CD4-positive, alpha-beta T cell treated with Interleukin-17A for 4 hours (primary cell): ENCODE results near the gene PRDM16.

Source experiments
- DNase-seq: peaks from one replicate; pipeline ENCODE4 v3.0.0-alpha.2; 2020; ENCODE audit warnings: mixed read lengths

PRDM16 gene

DNA sequence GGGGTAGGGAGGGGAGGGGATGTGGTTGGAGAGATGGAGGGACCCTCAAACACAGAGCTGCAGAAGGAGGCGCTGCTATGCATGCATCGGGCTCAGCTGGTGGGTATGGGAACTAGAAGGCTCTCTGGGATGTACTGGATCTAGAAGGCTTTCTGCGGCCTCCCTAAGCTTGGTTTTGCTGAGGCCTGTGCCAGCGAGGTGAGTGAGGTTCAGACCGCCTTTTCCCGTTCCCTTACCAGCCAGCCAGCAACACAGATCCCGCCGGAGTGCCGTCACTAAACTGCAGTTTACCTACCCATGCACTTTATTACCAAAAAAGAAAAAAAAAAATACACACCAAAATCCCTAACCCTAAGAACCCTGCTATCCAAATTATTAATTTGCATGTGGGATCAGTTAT, 180.2 kb downstream of the PRDM16 start:
- DNase-seq, result no peak

DNA sequence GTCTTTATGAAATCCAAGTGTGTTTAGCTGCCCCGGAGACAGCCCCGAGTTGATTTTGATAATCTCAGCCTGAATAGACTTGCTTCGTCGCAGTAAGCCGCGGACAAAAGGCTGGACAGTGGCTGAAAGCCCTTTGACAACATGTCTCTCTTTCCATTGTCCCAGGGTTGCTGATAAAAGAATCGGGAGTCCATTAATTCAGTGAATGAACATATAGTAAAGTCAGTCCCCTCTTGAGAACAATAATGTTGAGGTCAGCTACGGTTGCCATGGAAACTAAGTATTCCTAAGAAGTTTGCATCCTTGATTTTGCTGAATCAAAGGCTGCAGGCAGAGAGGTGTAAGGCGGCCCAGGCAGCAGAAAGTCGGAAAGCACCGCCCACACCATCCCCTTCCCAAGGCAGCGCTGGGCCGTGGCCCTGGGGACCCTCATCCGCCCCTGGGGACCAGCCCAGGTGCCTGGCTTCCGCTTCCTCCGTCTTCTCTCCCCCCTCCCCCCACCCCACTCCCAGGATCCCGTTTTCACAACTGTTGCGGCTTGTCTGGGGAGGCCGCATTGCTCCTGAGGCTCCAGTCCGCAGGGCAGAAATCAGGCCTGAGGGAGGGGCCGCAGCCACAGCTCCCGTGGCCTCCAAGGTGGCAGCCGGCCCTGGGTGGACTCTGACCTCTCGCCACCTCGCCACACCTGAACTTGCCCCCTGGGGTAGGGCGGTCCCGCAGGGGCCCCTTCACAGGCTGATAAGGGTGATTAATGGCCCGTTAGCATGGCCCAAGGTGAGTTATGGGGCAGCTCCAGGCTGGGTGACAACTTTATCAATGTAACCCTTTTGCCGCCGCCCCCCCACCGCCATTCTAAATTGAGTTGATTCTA, 180.9 kb downstream of the PRDM16 start:
- DNase-seq, result no peak

DNA sequence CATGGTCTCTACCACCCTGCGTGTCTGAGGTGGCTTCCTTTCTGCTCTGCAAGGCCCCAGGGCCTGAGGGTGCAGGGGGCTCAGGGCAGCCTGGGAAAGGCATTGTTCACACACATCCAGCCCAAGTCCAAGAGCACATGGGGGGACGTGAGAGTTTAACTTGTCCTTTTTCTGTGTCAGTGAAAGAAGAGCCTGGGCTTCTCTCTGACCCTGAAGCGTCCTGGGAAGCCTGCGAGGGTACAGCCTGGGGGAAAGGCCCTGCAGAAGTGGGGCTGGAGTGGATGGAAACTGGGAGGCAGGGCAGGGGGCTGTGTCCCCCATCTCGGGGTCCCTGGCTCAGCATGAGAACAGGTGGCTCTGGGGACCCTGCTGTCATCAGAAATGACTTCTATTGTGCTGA, 181.6 kb downstream of the PRDM16 start:
- DNase-seq, result no peak

DNA sequence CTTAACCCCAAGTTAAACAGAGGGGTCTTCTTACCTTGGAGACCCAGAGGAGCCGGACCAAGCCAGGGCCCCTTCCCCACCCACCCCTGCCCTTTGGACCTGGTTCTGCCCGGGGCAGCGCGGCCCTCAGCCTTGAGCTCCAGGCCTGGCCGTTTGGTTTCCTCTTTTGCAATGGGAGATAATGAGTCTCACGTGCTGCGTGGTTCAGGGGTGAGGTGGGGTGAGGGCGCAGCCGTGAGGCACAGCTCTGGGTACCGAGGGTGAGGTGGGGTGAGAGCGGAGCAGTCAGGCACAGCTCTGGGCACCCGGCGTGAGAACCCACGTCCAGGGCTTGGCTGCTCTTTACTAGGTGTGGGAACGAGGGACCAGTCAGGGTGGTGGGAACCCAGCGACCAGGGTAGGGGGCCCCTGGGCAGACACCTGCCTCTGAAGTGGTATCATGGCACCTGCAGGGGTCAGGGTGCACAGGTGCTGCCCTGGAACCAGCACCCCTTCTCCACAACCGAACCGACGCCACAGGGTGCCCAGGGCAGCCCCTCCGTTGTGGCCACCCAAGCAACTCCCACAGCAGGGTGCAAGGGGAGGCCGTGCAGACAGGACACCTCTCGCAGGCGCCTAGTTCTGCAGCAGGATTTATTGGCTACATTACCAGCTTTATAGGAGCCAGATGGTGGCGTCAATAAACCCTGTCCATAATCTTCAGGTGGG, 182.2 kb downstream of the PRDM16 start:
- DNase-seq, result no peak

- DNase-seq, result no peak
These were observed 182.9 kb downstream of the PRDM16 start for GRCh38 chr1:3251807-3252428.

GRCh38 chr1:3255680-3256079, 186.7 kb downstream of the PRDM16 start:
- DNase-seq, result no peak

GRCh38 chr1:3257788-3258187, 188.8 kb downstream of the PRDM16 start:
- DNase-seq, result no peak

GRCh38 chr1:3258386-3259003, 189.5 kb downstream of the PRDM16 start:
- DNase-seq, result no peak

GRCh38 chr1:3259020-3259419, 190.0 kb downstream of the PRDM16 start:
- no peak for DNase-seq

DNA sequence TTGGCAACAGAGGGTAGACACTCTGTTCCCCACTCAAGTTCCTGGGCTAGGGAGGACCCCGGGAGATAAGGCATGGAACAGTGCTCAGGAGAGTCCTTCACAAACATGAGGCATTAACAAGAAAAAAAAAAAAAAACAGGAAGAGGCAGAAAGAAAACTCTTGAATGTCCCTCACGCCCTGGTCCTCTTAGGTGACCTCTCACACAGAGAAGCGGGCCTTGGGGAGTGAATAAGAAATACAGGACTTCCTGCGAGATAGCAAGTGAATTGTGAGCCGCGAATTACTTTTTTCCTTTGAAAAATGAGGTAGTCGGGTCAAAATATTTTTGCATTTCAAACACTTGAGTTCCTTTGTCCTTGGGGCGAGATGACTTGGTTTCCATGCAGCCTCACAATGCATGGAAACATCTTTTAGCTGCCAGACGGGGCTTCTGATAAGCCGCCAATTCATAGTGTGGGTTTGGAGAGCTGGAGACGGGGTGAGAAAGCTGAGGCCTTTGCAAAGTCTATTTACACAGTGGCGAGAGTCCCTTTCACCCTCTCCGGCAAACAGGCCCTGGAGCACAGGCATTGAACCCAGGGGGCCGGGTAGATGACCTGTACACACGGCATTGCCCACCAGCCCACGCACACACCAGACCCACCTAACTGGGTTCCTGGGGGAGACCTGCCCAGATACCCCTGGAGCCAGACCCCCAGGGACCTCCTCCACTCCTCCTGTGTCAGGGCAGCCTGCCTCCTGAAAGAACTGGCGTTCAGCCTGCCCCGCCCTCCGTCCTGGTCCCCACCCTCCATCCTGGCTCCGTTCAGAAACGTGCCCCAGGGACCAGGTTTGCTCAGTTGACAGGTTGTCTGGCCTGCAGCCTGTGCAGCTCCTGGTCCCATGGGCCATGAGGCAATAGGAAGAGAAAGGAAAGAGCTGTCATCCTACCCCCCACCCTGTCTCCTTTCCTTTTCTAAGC, 192.3 kb downstream of the PRDM16 start:
- no peak for DNase-seq

DNA sequence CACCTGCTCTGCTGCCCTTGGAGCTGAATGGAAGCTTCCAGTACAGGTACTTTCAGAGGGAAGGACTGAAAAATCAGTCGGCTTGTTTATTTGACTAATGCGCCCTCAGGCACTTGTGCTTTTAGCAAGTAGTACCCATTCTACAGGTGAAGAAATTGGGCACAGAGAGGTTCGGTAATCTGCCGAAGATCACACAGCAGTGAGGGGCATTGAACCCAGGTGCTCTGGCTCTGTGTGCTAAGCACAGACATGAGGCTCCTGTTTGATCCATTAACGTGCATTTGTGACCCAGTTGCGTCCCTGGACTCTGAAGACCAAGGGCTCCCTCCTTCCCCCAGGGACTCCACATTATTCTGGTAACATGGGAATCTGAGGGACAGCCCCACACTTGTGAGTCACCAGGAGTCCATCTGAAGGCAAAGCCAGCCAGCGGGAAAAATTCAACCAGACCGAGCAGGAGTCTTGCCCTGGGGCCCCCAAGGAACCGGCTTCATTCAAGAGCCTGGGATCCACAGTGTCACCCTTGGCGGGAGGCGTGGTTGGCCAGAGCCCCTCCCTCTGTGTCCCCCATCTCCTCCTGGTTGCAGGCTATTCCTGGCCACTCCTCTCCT, 193.1 kb downstream of the PRDM16 start:
- DNase-seq, result no peak

DNA sequence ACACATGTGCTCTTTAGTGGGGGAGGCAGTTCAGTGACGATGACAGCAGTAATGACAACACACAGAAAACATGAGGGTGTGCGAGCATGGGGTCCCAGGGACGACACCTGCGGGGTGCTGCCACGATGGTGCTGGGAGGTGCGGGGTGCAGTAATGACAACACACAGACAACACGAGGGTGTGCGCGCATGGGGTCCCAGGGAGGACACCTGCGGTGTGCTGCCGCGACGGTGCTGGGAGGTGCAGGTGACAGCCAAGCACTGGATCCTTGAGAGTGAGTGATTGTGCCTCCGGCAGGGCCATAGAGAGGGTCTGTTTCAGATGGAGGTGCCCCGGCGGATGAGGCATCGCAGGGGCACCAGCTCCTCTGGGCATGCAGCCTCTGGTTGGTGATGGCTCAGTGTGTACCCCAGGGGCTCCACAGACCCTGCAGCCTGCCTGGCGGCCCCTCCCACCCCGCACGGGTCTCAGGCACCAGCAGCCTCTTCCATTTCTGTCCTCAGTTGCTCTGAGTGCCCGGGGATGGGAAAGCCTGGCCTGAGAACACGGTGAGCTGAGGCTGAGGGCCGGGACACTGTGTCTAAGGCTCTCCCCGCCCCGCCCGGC, 193.8 kb downstream of the PRDM16 start:
- DNase-seq, result no peak

DNA sequence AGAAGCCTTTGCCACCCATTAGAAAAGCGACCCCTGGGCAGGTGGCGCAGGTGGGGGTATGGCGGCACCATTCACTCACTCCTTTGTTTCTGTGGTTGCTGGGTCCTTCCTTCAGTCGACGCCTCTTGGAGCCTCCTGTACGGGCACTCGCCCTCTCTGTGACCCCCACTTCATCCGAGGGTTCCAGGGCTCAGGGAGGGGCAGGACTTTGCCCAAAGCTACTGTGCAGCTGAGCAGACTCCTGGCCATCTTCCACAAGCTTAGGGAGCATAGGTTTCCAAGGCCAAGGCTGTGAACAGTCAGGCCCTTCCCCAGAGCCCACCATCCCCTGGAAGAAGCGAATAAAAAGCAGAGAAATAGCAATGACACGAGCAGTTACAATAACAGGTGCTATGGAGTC, 194.8 kb downstream of the PRDM16 start:
- no peak for DNase-seq

- DNase-seq, result no peak
These were observed 195.5 kb downstream of the PRDM16 start for GRCh38 chr1:3264456-3264855.

DNA sequence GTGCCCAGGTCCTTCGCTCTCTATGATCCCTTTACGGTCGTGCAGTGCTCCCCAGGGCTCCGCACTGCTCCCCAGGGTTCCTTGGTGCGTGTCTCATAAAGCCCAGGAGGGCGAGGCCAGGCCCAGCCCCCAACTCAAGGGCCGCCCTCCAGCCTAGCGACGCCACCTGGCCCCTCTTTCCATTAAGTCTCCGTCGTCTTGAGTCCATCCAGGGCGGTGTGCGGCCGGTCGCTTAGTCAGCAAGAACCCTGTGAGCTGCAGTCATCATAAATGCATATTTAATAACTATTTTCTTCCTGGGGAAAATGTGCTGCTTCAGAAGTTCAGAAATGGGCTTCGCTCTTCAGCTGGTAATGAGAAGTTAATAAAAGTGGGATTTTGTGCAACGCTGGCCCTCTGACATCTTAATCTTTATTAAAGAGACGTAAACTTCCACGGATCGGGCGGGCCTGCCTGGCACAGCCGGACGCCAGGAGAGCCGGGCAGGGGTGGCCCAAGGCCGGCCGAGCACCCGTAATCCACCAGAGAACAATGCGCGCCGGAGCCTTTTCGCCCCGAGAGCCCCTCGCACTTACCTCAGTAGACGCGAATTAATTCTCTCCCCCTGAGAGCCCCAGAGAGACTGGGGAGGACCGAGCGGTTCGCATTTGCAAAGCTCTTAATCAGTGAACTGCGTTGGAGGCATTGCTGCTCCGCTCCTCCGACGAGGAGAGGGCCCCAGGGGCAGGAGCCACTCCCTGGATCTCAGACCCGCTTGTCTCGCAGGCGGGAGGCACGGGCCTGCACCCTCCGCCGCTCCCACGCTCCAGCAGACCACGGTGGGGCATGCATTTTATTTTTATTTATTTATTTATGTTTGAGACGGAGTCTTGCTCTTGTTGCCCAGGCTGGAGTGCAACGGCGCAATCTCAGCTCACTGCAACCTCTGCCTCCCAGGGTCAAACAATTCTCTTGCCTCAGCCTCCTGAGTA, 197.1 kb downstream of the PRDM16 start:
- DNase-seq, result no peak

GRCh38 chr1:3266870-3267549, 198.0 kb downstream of the PRDM16 start:
- no peak for DNase-seq

DNA sequence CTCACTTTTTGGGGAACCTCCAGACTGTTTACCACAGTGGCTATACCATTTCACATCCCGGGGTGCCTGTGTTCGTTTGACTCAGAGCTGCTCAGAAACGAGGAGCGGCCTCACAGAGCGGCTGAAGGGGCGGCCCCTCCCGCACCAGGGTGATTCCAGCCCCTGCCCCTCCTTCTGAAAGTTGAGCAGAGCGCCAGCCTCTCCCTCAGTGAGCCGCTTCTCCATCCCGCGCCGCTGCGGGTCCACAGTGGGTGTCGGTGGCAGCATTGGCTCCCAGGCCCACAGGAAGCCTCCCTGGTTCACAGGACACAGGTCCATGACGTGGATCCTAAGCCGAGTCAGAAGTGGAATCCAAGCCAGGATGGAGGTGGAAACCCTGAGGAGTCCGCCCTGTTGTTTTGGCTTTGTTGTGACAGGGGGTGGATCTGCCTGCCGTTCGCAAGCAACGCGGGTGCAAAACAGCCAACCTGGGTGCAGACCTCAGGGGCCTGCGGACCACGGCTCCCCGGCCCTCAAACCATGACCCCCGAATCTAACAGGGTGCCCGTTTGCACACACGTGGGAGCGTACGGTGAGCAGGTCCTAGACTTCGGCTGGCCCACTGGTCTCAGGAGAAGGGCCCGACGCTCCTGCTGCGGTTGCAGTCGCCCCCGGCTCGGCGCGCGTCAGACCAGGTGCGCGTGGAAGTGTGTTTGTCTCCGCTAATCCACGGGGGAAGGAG, 198.7 kb downstream of the PRDM16 start:
- no peak for DNase-seq

DNA sequence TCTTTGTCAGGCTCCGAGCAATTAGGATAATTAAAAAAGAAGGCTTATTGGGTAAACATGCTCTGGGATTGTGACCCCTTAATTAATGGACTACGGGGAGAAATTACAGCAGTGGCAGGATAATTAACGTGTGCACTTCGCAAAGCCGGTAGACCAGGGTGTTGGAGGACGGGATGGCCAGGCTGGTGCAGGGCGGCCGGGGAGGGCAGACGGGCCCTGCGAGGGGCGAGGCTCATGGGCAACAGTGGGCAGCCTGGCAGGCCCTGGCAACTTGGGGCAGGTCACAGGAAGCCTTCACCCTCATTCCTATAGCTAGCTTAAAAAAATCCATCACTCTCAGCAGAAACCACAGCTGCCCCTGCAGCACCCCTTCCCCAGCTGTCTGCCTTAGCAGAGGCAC, 199.3 kb downstream of the PRDM16 start:
- DNase-seq, result no peak
